ENCODE measurements around the gene REX1BD.
"Not testable (repeated sequence)": the region's sequence is repeated elsewhere in the genome, so short reads cannot be mapped to it uniquely, and the experiment has no call there.

Gene REX1BD

DNA sequence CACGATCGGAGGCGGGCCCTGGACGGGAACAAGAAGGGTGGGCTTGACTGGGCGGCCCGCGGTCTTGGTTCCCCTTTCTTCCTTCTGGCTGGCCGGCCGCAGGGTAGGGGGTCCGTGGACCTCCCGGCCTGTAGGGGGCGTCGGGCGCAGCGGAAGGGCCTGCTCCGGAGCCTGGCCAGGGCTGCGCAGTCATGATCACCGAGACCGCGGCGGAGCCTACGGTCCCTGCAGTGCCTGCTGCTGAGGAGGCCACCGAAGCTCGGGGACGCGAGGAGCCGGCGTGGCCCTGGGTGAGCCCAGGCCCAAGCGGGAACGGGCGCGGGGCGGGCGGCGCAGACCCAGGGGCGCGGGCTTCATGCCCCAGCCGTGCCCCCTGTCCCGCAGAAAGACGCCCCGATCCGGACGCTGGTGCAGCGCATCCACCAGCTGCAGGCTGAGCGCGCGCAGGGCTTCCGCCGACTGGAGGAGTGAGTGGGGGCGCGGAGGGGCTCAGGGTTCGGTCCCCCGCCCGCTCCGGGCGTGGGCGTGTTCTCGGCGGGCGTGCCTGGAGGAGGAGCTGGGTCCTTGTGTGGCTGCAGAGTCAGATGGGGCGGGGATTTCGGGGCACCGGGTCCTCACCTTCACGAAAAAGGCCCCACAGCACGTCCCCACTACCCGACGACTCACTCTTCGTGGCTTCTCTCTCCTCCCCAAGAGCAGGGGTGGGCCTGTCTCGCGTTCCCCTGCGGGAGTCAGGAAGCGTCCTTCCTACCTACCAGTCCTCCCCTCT, at the start of gene REX1BD:
REX1BD (plus strand) TSS at position 188 of the 769 bp plus-strand sequence; CDS start at position 192, 4 bp downstream.
- peak; percentile 83 to 88 for DNase-seq

- no peak for DNase-seq
These were observed 49.2 kb upstream of the REX1BD start for GRCh38 chr19:18539372-18539771.

GRCh38 chr19:18540200-18540599, 48.4 kb upstream of the REX1BD start:
- DNase-seq, result not testable (repeated sequence)

- no peak for DNase-seq
These were observed 47.2 kb upstream of the REX1BD start for GRCh38 chr19:18541258-18541991.

GRCh38 chr19:18541992-18542940, 46.3 kb upstream of the REX1BD start:
- no peak for DNase-seq

GRCh38 chr19:18542941-18543813, 45.4 kb upstream of the REX1BD start, which contains the start of gene FKBP8:
Gene FKBP8, minus strand, starts transcription at chr19:18543573. Its CDS starts 1,603 bp downstream, at chr19:18541970.
- peak; percentile 62 to 76 for DNase-seq

DNA sequence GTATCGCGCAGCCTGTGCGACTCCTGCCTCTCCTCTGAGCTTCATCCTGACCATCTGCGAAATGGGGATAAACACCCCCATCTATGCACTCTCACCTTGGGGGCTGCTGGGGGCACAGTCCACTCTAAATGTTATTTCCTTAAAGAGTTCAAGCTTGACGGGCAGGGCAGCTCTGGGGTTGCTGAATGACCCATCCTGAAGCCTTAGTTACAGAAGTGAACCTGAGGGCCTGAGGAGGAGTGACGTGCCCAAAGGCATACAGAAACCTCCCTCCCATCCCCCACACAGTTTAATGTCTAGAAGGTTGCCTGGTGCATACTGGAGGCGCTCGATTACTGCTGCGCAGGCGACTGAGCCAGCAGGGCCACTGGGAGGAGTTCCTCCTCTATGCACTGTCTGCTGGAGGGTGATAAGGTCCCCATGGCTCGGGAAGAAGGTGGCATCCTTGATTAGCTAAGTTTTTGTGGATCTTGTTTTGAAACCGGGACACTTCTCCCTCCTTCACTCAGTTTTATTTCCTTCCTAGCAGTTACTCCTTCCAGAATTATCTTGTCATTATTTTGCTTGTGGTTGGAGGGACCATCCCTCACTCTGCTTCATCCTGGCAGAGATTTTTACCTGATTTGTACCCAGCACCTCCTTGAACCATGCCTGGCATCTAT, 44.7 kb upstream of the REX1BD start:
- peak; percentile 46 to 50 for DNase-seq

- no peak for DNase-seq
These were observed 37.0 kb upstream of the REX1BD start for GRCh38 chr19:18551631-18552030.

GRCh38 chr19:18557411-18558201, 31.0 kb upstream of the REX1BD start, which contains the start of gene KXD1:
Gene KXD1, plus strand, starts transcription at chr19:18557870. Its CDS starts 4,187 bp downstream, at chr19:18562057.
- peak; percentile 79 to 97 for DNase-seq

DNA sequence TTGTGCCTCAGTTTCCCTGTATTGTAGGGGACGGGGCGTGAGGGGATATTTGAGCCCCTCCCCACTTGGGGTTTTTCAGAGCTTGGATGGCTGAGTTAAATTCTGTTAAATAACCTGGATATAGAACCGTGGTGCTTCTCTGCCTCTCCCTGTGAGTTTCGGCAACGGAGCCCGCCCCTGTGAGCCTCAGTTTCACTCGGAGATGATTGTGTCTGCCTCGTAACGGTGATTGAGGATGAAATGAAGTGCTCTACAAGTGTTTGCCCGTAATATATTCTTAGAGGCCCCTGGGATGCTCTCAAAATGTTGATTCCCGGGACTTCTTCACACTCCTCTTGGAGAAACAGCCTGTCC, 30.4 kb upstream of the REX1BD start:
- no peak for DNase-seq

GRCh38 chr19:18558604-18559003, 30.0 kb upstream of the REX1BD start:
- no peak for DNase-seq

- DNase-seq, result no peak
These were observed 28.9 kb upstream of the REX1BD start for GRCh38 chr19:18559685-18560084.

DNA sequence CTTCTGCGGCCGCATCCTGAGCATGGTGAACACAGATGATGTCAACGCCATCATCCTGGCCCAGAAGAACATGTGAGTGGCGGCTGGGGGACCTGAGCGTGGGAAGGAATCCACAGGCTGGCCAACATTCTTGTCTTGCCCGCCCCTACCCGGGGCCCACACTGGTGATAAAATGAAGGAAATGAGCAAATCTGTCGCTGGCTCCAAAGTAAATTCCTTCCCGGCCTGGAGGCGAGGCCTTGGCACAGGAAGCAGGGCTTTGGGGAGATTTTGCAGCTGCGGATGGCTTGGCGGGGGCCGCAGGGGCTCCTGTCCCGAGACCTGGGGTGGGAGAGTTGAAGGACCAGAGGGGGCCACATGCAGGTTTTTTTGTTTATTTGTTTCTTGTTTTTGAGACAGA, 26.5 kb upstream of the REX1BD start:
- DNase-seq, result no peak

GRCh38 chr19:18566953-18567352, 21.6 kb upstream of the REX1BD start:
- DNase-seq, result no peak

GRCh38 chr19:18568367-18568766, 20.2 kb upstream of the REX1BD start:
- no peak for DNase-seq

- DNase-seq, result peak; percentile 88 to 95
These were observed 16.8 kb upstream of the REX1BD start, which contains the start of gene UBA52 for GRCh38 chr19:18571564-18572344. Gene UBA52, plus strand, starts transcription at chr19:18571857. Its CDS starts 1,444 bp downstream, at chr19:18573301.

DNA sequence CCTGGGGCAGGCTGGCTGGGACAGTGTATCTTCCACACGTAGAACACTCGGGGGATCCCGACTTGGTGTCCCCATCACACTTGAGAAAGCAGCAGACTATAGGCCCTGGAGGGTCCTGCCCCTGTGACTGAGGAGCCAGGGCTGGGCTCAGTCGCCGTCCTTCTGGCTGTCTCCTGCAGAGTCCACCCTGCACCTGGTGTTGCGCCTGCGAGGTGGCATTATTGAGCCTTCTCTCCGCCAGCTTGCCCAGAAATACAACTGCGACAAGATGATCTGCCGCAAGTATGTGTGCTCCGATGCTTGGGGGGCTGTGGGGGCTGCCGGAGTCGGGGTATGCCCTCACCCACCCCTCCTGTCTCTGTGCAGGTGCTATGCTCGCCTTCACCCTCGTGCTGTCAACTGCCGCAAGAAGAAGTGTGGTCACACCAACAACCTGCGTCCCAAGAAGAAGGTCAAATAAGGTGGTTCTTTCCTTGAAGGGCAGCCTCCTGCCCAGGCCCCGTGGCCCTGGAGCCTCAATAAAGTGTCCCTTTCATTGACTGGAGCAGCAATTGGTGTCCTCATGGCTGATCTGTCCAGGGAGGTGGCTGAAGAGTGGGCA, 13.8 kb upstream of the REX1BD start:
- DNase-seq, result no peak

DNA sequence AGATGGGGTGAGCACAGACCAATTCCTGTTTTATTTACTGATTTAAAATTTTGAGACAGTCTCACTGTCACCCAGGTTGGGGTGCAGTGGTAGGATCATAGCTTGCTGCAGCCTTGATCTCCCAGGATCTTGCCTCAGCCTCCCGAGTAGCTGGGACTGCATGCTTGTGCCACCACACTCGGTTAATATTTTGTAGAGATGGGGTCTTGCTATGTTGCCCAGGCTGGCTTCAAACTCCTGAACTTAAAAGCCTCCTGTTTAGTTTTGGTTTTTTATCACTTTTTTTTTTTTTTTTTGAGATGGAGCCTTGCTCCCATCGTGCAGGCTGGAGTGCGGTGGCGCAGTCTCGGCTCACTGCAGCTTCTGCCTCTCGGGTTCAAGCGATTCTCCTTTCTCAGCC, 12.2 kb upstream of the REX1BD start:
- no peak for DNase-seq

- DNase-seq, result no peak
These were observed 11.2 kb upstream of the REX1BD start for GRCh38 chr19:18577365-18577914.

Data from bone marrow (tissue), 2 donors.